Inflammatory macrophage treated with lipopolysaccharide for 1 hour (primary cell): Measurements from ENCODE around the gene OR4F6.
"Not testable (repeated sequence)": the region's sequence is repeated elsewhere in the genome, so short reads cannot be mapped to it uniquely, and the experiment has no call there.

Experiments
- DNase-seq, 2 donors: peaks; one replicate each; pipeline ENCODE4 v3.0.0-alpha.2; 2020 to 2022

Gene OR4F6

DNA sequence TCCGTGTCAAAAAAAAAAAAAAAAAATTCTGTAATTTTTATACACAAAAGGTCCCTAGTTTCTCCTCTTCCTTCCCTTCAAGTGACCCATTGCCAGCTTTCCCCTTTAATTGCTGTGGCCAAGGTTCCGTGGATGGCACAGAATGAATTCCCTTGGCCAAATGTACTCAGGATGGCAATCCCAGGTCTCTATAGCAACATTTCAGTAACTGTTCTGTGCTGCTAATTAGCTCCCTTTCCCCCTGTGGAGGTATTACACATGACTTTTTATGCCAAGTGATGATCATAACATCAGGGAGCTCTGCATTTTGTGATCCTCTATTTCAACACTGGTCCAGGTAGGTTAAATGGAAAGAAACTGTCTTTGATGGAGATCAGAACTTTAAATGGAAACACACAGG is at the start of gene OR4F6:
Gene OR4F6, plus strand, starts transcription at position 301 of the 400 bp plus-strand sequence. CDS start 2,211 bp downstream, outside the sequence.
- DNase-seq = no peak

DNA sequence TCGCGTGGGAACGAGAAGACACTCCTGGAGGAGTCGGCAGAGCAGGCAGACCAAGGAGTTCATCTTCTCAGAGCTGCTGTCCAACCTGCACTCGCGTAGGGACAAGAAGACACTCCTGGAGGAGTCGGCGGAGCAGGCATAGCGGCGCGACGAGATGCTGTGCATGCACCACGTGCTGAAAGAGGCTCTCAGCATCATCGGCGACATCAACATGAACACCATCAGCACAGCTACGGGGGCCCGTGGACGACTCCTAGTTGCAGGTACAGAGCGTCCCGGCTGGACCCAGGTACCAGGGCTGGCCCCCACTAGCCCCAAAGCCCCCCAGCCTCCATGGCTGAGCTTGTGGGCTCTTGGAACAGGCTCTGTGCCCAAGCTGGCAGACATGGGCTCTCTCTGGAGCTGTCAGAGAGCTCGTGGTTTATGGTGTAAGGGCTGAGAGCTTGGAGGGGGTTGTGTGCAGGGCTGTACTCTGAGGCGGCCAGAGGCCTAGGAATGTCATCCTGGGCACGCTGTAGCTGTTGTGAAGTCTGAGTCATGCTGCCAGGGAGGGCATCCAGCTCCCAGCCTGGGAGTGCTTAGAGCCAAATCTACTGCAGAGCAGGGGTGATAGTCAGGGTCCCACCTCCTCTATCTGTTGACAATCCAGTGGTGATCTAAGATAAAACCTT is 38.5 kb upstream of the OR4F6 start:
- not testable (repeated sequence) for DNase-seq

- DNase-seq = not testable (repeated sequence)
Measured at GRCh38 chr15:101765340-101765671, 38.0 kb upstream of the OR4F6 start.

GRCh38 chr15:101765772-101766456 is 37.4 kb upstream of the OR4F6 start:
- DNase-seq = no peak

GRCh38 chr15:101767083-101767640 is 36.1 kb upstream of the OR4F6 start:
- DNase-seq = not testable (repeated sequence)

- no peak for DNase-seq
Measured at GRCh38 chr15:101772921-101773320, 30.4 kb upstream of the OR4F6 start.

GRCh38 chr15:101773496-101774100 is 29.7 kb upstream of the OR4F6 start:
- no peak for DNase-seq

DNA sequence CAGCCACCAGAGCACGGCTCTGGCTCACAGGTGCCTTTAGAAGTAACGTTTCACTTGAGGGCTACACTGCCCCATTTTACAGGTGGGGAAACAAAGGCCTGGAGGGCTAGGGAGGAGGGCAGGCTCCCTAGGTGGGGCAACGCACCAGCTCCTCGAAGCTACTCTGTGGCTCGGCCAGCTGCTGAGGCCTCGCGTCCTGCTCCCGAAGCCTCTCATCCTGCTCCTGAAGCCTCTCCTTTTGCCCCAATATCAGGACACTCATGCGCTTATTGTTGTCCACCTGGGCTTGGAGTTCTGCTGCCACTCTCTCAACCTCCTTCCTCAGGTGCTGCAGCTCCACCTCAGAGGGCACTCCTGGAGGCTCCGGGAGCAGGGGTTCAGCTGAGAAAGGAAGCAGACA is 28.2 kb upstream of the OR4F6 start:
- DNase-seq = no peak

DNA sequence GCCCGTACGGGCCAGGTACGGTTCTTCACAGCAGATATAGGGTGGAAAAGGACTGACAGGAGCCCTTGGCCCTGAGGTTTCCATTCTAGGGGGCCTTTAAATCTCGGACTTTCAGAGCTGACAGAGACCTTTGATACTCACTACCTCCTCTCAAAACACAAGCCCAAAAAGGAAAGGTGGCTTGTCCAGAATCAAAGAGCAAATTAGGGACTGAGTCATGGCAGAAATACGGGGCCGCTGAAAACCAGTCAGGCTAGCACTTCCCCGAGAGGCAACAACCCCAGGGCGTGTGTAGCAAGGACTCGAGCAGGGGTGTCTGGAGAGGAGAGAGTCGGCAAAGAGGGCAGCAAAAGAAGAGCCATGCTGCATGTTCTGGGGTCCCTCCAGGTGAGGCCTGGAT is 24.7 kb upstream of the OR4F6 start:
- DNase-seq = not testable (repeated sequence)

DNA sequence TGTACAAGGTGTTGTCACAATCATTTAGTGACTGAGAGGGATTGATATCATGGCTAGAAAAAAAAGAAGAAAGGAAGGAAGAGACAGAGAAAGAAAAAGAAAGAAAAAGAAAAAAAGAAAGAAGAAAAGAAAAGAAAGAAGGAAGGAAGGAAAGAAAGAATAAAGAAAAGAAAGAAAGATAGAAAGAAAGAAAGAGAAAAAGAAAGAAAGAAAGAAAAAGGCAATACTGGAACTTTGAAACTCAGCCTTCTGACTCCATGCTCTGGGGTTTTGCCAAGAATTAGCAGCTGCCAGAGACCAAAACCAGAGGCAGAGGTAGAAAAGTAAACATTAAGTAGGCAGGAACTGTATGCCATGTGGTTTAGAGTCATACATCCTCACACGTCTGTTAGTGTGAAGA is 23.1 kb upstream of the OR4F6 start:
- not testable (repeated sequence) for DNase-seq

GRCh38 chr15:101781928-101782327 is 21.4 kb upstream of the OR4F6 start:
- no peak for DNase-seq

DNA sequence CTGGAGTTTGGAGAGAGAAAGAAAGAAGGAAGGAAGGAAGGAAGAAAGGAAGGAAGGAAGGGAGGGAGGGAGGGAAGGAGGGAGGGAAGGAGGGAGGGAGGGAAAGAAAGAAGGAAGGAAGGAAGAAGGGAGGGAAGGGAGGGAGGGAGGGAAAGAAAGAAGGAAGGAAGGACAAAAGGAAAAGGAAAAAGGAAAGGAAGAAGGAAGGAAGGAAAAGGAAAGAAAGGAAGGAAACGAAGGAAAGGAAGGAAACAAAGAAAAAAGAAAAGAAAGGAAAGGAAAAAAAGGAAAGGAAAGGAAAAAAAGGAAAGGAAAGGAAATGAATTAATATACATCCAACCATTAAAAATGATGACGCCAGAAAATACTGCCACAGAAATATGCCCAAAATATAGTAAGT is 18.7 kb upstream of the OR4F6 start:
- DNase-seq = no peak

DNA sequence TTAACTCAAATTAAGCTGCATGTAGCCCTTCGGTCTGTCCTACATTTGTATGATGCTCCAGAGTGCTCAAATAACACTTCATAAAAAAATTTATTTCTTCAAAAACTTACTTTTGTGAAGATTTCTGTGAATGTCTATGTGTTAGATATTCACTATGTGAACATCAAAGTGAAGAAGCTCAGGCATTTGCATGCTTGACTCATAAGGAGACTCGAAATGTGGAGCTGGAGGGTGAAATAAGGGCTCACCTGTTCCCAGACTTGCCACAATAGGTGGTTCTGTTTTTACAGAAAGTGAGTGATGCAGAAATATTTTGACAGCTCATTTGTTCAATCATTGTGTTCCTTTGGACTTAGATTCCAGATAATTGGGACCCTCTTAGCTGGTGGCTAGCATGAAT is 16.9 kb upstream of the OR4F6 start:
- DNase-seq = not testable (repeated sequence)

DNA sequence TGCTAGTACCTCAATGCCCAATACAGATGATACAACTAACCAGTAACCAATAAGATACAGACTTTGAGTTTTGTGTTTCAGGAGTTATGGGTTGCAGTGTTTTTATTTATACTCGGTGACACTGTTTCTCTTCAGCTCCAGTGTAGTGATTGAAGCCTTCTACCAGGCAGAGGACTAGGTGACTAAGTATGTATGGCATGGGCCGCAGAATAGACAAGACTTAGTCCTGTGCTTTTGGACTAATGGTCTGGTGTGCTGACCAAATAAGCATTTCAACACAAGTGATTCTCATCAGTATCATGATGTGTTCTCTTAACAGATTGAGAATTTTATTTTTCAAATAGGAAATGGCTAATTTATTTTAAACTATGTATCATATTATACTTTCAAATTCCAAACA is 15.3 kb upstream of the OR4F6 start:
- not testable (repeated sequence) for DNase-seq

DNA sequence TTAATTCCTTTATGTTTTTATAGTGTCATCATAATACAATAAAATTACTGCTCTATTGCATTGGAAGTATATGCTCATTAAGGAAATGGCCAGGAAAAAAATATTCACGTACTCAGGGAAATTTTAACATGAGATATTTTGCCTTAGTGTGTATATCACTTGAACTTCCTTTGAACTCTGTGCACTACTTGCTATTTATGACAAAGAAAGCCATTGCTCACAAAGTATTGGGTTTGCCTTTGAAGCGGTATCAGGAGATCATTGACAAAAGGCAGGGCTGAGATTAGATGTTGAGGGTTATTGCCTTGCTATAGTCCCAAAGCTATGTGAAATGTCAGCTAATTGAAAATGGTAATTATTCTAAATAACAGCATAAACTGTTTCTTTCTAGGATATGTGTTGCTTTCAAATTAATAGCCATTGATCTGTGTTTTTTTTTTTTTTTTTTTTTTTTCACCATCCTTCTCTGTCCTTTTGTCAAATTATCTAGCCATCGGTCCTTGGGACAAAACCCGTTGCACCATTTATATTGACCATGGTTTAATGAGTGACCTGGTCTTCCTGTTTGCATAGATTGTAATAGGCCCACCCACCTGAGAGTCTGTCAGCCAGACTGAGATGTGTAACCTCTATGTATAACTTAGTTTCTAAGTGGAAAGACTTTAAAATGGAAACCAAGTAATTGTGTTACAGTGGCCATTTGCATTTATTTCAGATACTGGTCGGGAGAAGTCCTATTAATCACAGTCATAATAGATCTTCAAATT is 14.6 kb upstream of the OR4F6 start:
- DNase-seq = not testable (repeated sequence)

DNA sequence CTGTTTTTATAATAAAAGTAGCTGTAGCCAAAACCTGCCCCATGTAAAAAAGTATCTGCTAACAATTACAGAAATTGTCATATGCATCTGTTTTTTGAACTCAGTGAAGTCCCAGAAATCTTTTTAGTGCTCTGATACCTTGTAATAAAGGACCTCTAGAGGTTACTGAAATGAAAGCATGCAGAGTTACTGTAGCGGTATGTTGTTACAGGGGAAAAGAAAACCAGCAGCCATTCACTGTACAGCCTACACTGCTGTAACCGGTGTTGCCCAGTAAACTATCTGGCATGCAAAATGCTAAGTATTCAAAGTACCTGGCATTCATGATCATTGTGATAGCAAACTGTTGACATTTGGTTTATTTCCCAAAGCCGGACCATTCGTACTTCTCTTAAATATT is 12.6 kb upstream of the OR4F6 start:
- DNase-seq = not testable (repeated sequence)

DNA sequence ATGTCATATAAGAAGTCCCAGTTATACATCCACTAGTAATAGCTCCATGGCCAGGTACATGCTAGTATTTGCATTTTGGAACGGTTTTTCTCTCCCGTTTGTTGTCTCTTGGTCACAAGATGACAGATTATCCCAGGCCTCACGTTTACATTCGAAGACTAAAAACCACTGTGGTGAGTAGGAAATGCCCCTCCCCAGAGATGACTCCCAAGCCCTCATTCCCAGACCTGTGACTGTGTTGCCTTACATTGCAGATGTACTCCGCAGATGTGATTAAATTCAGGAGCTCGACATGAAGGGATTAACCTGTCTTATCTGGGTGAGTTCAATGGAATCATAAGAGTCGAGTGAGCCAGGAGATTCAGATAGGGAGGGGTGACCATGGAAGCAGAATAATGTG is 9.3 kb upstream of the OR4F6 start:
- DNase-seq = not testable (repeated sequence)

DNA sequence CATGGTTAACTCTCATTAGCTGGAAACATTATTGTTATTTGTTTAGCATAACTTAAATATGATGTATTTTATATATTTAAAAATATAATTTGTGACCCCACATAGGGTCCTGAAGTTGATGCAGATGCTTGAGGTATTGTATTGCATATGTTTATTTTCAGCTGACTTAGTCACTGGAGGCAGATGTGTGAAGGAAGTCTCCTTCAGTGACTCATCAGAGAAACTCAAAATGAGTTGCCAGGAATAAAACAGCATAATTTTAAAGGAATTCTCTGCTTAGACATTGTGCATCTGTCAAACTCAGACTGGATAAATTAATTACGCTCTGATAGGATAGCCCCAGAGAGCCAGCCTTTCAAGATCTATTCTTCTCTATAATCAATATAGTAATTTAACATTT is 7.9 kb upstream of the OR4F6 start:
- no peak for DNase-seq

DNA sequence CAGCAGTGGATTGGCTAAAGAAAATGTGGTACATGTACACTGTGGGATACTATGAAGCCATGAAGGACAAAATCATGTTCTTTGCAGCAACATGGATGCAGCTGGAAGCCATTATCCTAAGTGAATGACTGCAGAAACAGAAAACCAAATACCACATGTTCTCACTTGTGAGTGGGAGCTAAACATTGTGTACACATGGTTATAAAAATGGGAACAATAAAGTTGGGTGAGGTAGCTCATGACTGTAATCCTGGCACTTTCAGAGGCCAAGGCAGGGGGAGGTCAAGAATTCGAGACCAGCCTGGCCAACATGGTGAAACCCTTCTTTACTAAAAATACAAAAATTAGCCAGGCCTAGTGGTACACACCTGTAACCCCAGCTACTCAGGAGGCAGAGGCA is 3.6 kb upstream of the OR4F6 start:
- no peak for DNase-seq

- no peak for DNase-seq
Measured at GRCh38 chr15:101801048-101801447, 2.3 kb upstream of the OR4F6 start.

- DNase-seq = no peak
Measured at GRCh38 chr15:101803676-101804075, 367 bp downstream of the OR4F6 start.

GRCh38 chr15:101804375-101804774 is 1.1 kb downstream of the OR4F6 start:
- no peak for DNase-seq

DNA sequence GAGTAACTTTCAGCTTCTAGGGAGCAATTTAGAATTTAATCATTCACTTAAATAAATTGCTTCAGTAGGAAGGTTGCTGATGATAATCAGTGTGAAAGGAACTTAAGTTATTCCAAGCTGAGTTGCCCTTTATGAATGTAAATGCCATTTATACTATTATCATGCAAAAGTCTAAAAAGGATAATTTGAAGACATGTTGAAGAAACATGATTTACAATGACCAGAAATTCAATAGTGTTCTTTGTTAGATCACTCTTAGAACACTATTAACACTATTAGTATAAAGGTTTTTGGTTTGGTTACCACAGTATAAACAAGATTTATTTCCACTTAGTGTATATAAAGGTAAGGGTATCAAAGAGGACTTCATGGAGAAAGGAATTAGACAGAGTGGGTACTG is 1.6 kb downstream of the OR4F6 start:
- no peak for DNase-seq
